Caco-2 (cell line): ENCODE measurements around the gene BCAS3. TPM values are rescaled to one million over a fixed set of nuclear protein-coding genes. Genes with fewer than 3 reads are reported as not detected.

Experiments
- BruUV-seq: library from RNA; stranded (reverse); fragments of 400-500 nt; replicated peaks from 2 replicates; lab custom pipeline; 2021; lab: Mats Ljungman, UMichigan
- CTCF ChIA-PET: fragments of 300-600 bp; sonication (Branson Sonifier 250); formaldehyde crosslinking; loops from one replicate; lab custom pipeline; 2022; ENCODE audit warnings: antibody characterized with exemption; lab: Charles Lee
- POLR2A ChIA-PET: fragments of 300-600 bp; sonication (Branson Sonifier 250); formaldehyde crosslinking; loops from one replicate; lab custom pipeline; 2022; ENCODE audit warnings: antibody characterized with exemption; lab: Charles Lee
- DNase-seq, 2 experiments: peaks; one replicate each; pipeline versions ENCODE4 v3.0.0 to v3.0.0-alpha.2; 2020 to 2022
- H3K27me3 ChIP-seq: replicated peaks from 2 replicates; pipeline ENCODE4 v1.6.0; 2011; ENCODE audit warnings: low read length; ENCODE audit not compliant: control insufficient read depth, insufficient read depth
- H3K36me3 ChIP-seq: 2 replicates; pipeline ENCODE4 v1.5.1; 2011; ENCODE audit warnings: low read length; ENCODE audit not compliant: control insufficient read depth, insufficient read depth
- H3K4me1 ChIP-seq: fragments of 250-450 bp; sonication (Bioruptor Pico); 2 replicates; pipeline ENCODE4 v1.5.1; 2020; ENCODE audit warnings: mild to moderate bottlenecking
- H3K4me3 ChIP-seq: 2 replicates; pipeline ENCODE4 v1.5.1; 2011; ENCODE audit warnings: low read depth, mild to moderate bottlenecking, control low read depth, low read length
- H3K9me3 ChIP-seq: fragments of 250-450 bp; sonication (Bioruptor Pico); 2 replicates; pipeline ENCODE4 v1.5.1; 2020; ENCODE audit warnings: mild to moderate bottlenecking, moderate library complexity
- H3K27ac Mint-ChIP-seq: one replicate; pipeline ENCODE4 v1.8.0; 2022; ENCODE audit warnings: mixed read lengths; ENCODE audit not compliant: unreplicated experiment
- H3K27me3 Mint-ChIP-seq: one replicate; pipeline ENCODE4 v1.8.0; 2022; ENCODE audit warnings: mixed read lengths; ENCODE audit not compliant: insufficient read depth, unreplicated experiment
- H3K36me3 Mint-ChIP-seq: one replicate; pipeline ENCODE4 v1.8.0; 2022; ENCODE audit warnings: mild to moderate bottlenecking, mixed read lengths; ENCODE audit not compliant: insufficient read depth, unreplicated experiment
- H3K4me1 Mint-ChIP-seq: one replicate; pipeline ENCODE4 v1.8.0; 2022; ENCODE audit warnings: low read depth, mixed read lengths; ENCODE audit not compliant: unreplicated experiment
- H3K4me3 Mint-ChIP-seq: one replicate; pipeline ENCODE4 v1.8.0; 2022; ENCODE audit warnings: mild to moderate bottlenecking, moderate library complexity, mixed read lengths; ENCODE audit not compliant: unreplicated experiment
- H3K9me3 Mint-ChIP-seq: one replicate; pipeline ENCODE4 v1.8.0; 2022; ENCODE audit warnings: mixed read lengths; ENCODE audit not compliant: unreplicated experiment
- intact Hi-C: fragments of 100-400 bp; cut with micrococcal nuclease; formaldehyde crosslinking; loops from one replicate; pipeline ENCODE4 v1.10.0; 2022; ENCODE audit not compliant: unreplicated experiment
- total RNA-seq: library from RNA; stranded (reverse); gene quantifications from 2 replicates; pipeline ENCODE4 v1.2.3, GENCODE V29; 2022
- TF ChIP-seq, protein P1 (sequence below), 2 experiments: fragments of 200-600 bp in 1 of 2; IDR thresholded peaks; 1 replicate in 1 of 2; 2 replicates in 1 of 2; pipeline versions ENCODE4 v1.5.1 to v1.8.0; 2011 to 2022; ENCODE audit warnings: antibody characterized with exemption in 1 of 2, control low read depth in 1 of 2, inconsistent platforms in 1 of 2, low read depth in 1 of 2, low read length in 1 of 2, mild to moderate bottlenecking in 1 of 2, moderate library complexity in 1 of 2; ENCODE audit not compliant: insufficient read depth in 1 of 2, severe bottlenecking in 1 of 2, unreplicated experiment in 1 of 2

BCAS3 gene
- total RNA-seq, 1 experiment from 2014 or later = 44.1 TPM

DNA sequence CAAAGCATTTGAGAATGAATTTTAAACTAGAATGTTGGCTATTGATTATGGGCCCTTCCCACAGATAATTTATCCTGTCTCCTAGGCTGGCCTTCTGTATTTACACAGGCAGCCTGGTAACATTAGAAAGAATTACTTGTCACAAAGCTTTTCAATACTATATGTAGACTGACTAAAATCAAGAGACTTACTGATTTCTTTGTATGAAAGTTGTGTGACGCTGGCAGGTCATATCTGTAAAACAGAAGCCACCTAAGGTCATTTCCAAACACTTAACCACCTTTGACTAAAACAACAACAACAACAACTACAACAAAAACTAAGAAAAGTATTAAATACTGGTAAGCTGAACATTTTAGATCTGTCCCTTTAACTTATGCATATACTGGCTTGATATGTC is 393.0 kb downstream of the BCAS3 start:
- DNase-seq = no peak
- H3K36me3 Mint-ChIP-seq = no peaks in the 10 kb centered on the region
- no peak overlapping the region for H3K27ac Mint-ChIP-seq
- Histone ChIP-seq H3K9me3 (0 out of 2 replicates have a peak, but pooled peaks cover 6% of the 10 kb centered on the region), H3K4me1 (peaks cover 12% of the 10 kb centered on the region), H3K36me3 (no peaks in the 10 kb centered on the region; the same call in 1 of the 2 replicates), H3K4me3 (no peak overlapping the region), H3K27me3 (no peaks in the 10 kb centered on the region)
- TF ChIP-seq, protein P1, sequence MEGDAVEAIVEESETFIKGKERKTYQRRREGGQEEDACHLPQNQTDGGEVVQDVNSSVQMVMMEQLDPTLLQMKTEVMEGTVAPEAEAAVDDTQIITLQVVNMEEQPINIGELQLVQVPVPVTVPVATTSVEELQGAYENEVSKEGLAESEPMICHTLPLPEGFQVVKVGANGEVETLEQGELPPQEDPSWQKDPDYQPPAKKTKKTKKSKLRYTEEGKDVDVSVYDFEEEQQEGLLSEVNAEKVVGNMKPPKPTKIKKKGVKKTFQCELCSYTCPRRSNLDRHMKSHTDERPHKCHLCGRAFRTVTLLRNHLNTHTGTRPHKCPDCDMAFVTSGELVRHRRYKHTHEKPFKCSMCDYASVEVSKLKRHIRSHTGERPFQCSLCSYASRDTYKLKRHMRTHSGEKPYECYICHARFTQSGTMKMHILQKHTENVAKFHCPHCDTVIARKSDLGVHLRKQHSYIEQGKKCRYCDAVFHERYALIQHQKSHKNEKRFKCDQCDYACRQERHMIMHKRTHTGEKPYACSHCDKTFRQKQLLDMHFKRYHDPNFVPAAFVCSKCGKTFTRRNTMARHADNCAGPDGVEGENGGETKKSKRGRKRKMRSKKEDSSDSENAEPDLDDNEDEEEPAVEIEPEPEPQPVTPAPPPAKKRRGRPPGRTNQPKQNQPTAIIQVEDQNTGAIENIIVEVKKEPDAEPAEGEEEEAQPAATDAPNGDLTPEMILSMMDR (IDR thresholded peaks at IDR 0.05; ENCODE audit: insufficient read depth in 1 of 2, low read depth in 1 of 2, low read length in 1 of 2, severe bottlenecking in 1 of 2, unreplicated experiment in 1 of 2) = no peak
- H3K9me3 Mint-ChIP-seq = peaks cover 11% of the 10 kb centered on the region
- peaks cover 15% of the 10 kb centered on the region for H3K4me1 Mint-ChIP-seq
- ChIA-PET POLR2A (no interaction called here), CTCF (no interaction called here)
- intact Hi-C loops = no loop called here
- no peak overlapping the region for H3K4me3 Mint-ChIP-seq
- BruUV-seq = no TSS peak
- H3K27me3 Mint-ChIP-seq = no peaks in the 10 kb centered on the region

- no peaks in the 10 kb centered on the region for H3K9me3 ChIP-seq
- H3K4me3 Mint-ChIP-seq = no peak overlapping the region
- ChIA-PET POLR2A (no interaction called here), CTCF (no interaction called here)
- no peak overlapping the region for H3K4me3 ChIP-seq
- H3K27me3 ChIP-seq = no peaks in the 10 kb centered on the region
- peaks cover 15% of the 10 kb centered on the region for H3K4me1 Mint-ChIP-seq
- no peaks in the 10 kb centered on the region for H3K27me3 Mint-ChIP-seq
- DNase-seq = no peak
- H3K36me3 Mint-ChIP-seq = no peaks in the 10 kb centered on the region
- H3K27ac Mint-ChIP-seq = no peak overlapping the region
- intact Hi-C loops = no loop called here
- peaks cover 11% of the 10 kb centered on the region for H3K9me3 Mint-ChIP-seq
- no TSS peak for BruUV-seq
- no peaks in the 10 kb centered on the region; the same call in 1 of the 2 replicates for H3K36me3 ChIP-seq
- H3K4me1 ChIP-seq = no peaks in the 10 kb centered on the region; the same call in 1 of the 2 replicates
- TF ChIP-seq, protein P1 (IDR thresholded peaks at IDR 0.05; ENCODE audit: insufficient read depth in 1 of 2, low read depth in 1 of 2, low read length in 1 of 2, severe bottlenecking in 1 of 2, unreplicated experiment in 1 of 2) = no peak
Measured at GRCh38 chr17:61072648-61073047, 395.0 kb downstream of the BCAS3 start.

- ChIA-PET CTCF (no interaction called here), POLR2A (no interaction called here)
- intact Hi-C loops = no loop called here
- Histone ChIP-seq H3K36me3 (peaks cover under 1% of the 10 kb centered on the region; the same call in 1 of the 2 replicates), H3K4me3 (no peak overlapping the region), H3K27me3 (no peaks in the 10 kb centered on the region), H3K9me3 (no peaks in the 10 kb centered on the region), H3K4me1 (no peaks in the 10 kb centered on the region; the same call in 1 of the 2 replicates)
- no peak overlapping the region for H3K4me3 Mint-ChIP-seq
- no TSS peak for BruUV-seq
- no peaks in the 10 kb centered on the region for H3K36me3 Mint-ChIP-seq
- no peak for DNase-seq
- H3K27ac Mint-ChIP-seq = no peak overlapping the region
- TF ChIP-seq, protein P1 (IDR thresholded peaks at IDR 0.05; ENCODE audit: insufficient read depth in 1 of 2, low read depth in 1 of 2, low read length in 1 of 2, severe bottlenecking in 1 of 2, unreplicated experiment in 1 of 2) = no peak
- H3K4me1 Mint-ChIP-seq = peaks cover 15% of the 10 kb centered on the region
- H3K9me3 Mint-ChIP-seq = peaks cover 11% of the 10 kb centered on the region
- no peaks in the 10 kb centered on the region for H3K27me3 Mint-ChIP-seq
Measured at GRCh38 chr17:61073131-61073530, 395.5 kb downstream of the BCAS3 start.
